Prostate gland (tissue), 2 donors: ENCODE results near the gene GPR137. TPM values are rescaled to one million over a fixed set of nuclear protein-coding genes. Genes with fewer than 3 reads are reported as not detected.

Source experiments
- DNase-seq: peaks from one replicate; pipeline ENCODE4 v3.0.0-alpha.2; 2019; ENCODE audit warnings: low spot score
- H3K27ac ChIP-seq, 2 donors: fragments of 200-600 bp; sonication (generic); 2 replicates each; pipeline ENCODE4 v1.5.1; 2017 to 2019
- H3K27me3 ChIP-seq: fragments of 200-600 bp; sonication (generic); replicated peaks from 2 replicates; pipeline ENCODE4 v1.5.1; 2019; ENCODE audit not compliant: insufficient read depth
- H3K36me3 ChIP-seq, 2 donors: fragments of 200-600 bp; sonication (generic); 1 replicate in 1 of 2; 2 replicates in 1 of 2; pipeline versions ENCODE4 v1.5.1 to v1.8.1; 2017 to 2019
- H3K4me1 ChIP-seq: fragments of 200-600 bp; sonication (generic); replicated peaks from 2 replicates; pipeline ENCODE4 v1.5.1; 2019
- H3K4me3 ChIP-seq, 2 donors: fragments of 200-600 bp; sonication (generic); 2 replicates each; pipeline ENCODE4 v1.5.1; 2017 to 2019
- H3K9me3 ChIP-seq: fragments of 200-600 bp; sonication (generic); 2 replicates; pipeline ENCODE4 v1.5.1; 2017
- POLR2A ChIP-seq: fragments of 450-650 bp; IDR thresholded peaks from one replicate; pipeline ENCODE4 v1.6.1; 2016; ENCODE audit warnings: antibody characterized with exemption, mild to moderate bottlenecking
- POLR2AphosphoS5 ChIP-seq: sonication (generic); formaldehyde crosslinking; IDR thresholded peaks from one replicate; pipeline ENCODE4 v1.6.1; 2017; ENCODE audit warnings: antibody characterized with exemption
- WGBS: methylation state at CpG from one replicate; pipeline ENCODE4 v1.1.5; 2018; 5-methylcytosine and 5-hydroxymethylcytosine counted together
- intact Hi-C: fragments of 100-400 bp; cut with DNase I; formaldehyde crosslinking; loops from one replicate; pipeline ENCODE4 v1.14.2; 2022
- total RNA-seq, 2 donors: library from RNA; depleted of rRNA; stranded (reverse); fragments of >200 nt; gene quantifications; one replicate each; pipeline ENCODE4 v1.1.0, GENCODE V29; 2016
- TF ChIP-seq, protein P1 (sequence below), 4 experiments: fragments of 200-600 bp in 2 of 4; fragments of 450-650 bp in 2 of 4; sonication (generic) in 2 of 4; IDR thresholded peaks; 1 replicate in 3 of 4; 2 replicates in 1 of 4; pipeline ENCODE4 v1.5.1; 2016 to 2019; ENCODE audit warnings: antibody characterized with exemption in 4 of 4, mild to moderate bottlenecking in 2 of 4, moderate library complexity in 2 of 4

GPR137 gene
- total RNA-seq, 2 donors from 2014 or later: 38.8 to 94.9 TPM

- DNase-seq: peak; percentile 58
- intact Hi-C loops: no loop called here
- 44% methylated on average over 17 of the region's 20 CpGs for WGBS
- no peaks in the 10 kb centered on the region for H3K27me3 ChIP-seq
- no peak overlapping the region for H3K4me3 ChIP-seq
- no peaks in the 10 kb centered on the region for H3K36me3 ChIP-seq
- H3K27ac ChIP-seq: no peak overlapping the region
- H3K4me1 ChIP-seq: peaks cover 2% of the 10 kb centered on the region
- TF ChIP-seq POLR2A (no peak), POLR2AphosphoS5 (peak; percentile 14)
- TF ChIP-seq, protein P1, sequence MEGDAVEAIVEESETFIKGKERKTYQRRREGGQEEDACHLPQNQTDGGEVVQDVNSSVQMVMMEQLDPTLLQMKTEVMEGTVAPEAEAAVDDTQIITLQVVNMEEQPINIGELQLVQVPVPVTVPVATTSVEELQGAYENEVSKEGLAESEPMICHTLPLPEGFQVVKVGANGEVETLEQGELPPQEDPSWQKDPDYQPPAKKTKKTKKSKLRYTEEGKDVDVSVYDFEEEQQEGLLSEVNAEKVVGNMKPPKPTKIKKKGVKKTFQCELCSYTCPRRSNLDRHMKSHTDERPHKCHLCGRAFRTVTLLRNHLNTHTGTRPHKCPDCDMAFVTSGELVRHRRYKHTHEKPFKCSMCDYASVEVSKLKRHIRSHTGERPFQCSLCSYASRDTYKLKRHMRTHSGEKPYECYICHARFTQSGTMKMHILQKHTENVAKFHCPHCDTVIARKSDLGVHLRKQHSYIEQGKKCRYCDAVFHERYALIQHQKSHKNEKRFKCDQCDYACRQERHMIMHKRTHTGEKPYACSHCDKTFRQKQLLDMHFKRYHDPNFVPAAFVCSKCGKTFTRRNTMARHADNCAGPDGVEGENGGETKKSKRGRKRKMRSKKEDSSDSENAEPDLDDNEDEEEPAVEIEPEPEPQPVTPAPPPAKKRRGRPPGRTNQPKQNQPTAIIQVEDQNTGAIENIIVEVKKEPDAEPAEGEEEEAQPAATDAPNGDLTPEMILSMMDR (IDR thresholded peaks at IDR 0.05): peak in 2 of 4 experiments; percentile 44 to 75
- H3K9me3 ChIP-seq: no peaks in the 10 kb centered on the region
These were observed 46.1 kb downstream of the GPR137 start for GRCh38 chr11:64331569-64332371.

GRCh38 chr11:64333556-64333955 lies 47.9 kb downstream of the GPR137 start:
- intact Hi-C loops: no loop called here
- Histone ChIP-seq H3K27me3 (no peaks in the 10 kb centered on the region), H3K36me3 (no peaks in the 10 kb centered on the region), H3K27ac (no peak overlapping the region), H3K4me3 (no peak overlapping the region), H3K4me1 (peaks cover 2% of the 10 kb centered on the region), H3K9me3 (no peaks in the 10 kb centered on the region)
- 92% methylated on average over 8 of the region's 8 CpGs for WGBS
- no peak for DNase-seq
- TF ChIP-seq, protein P1 (IDR thresholded peaks at IDR 0.05): no peak
- TF ChIP-seq POLR2A (no peak), POLR2AphosphoS5 (no peak)

- H3K36me3 ChIP-seq: no peaks in the 10 kb centered on the region
- H3K4me3 ChIP-seq: no peak overlapping the region
- TF ChIP-seq, protein P1 (IDR thresholded peaks at IDR 0.05): peak in 1 of 4 experiments; percentile 15
- no peak for TF ChIP-seq POLR2A
- TF ChIP-seq POLR2AphosphoS5: peak; percentile 10
- H3K4me1 ChIP-seq: no peaks in the 10 kb centered on the region
- H3K9me3 ChIP-seq: no peaks in the 10 kb centered on the region
- DNase-seq: no peak
- intact Hi-C loops: no loop called here
- H3K27me3 ChIP-seq: no peaks in the 10 kb centered on the region
- WGBS: 74% methylated on average over 13 of the region's 13 CpGs
- H3K27ac ChIP-seq: no peak overlapping the region
These were observed 49.4 kb downstream of the GPR137 start for GRCh38 chr11:64334764-64335735.

DNA sequence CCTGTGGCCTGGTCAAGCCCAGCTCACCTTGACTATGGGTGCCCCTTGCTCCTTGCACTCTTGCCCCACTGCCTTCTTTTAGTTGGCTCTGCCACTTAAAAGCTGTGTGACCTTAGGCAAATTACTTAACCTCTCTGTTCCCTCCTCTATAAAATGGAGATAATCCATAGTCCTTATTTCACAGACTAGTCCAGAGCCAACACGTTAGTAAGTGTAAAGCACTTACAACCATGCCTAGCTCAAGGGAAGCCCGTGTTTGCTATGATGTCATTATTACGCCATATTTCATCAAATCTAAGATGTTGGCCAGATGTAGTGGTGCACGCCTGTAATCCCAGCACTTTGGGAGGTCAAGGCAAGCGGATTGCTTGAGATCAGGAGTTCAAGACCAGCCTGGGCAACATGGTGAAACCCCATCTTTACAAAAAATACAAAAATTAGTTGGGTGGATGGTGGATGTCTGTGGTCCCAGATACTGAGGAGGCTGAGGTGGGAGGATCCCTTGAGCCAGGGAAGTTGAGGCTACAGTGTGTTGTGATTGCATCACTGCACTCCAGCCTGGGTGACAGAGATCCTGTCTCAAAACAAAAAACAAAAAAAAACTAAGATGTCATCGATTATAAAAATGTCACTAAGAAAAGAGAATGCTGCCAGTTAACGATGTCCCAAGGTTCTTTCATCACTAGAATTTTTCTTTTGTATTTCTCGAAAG lies 52.0 kb downstream of the GPR137 start:
- no peak for DNase-seq
- Histone ChIP-seq H3K4me3 (no peak overlapping the region), H3K36me3 (no peaks in the 10 kb centered on the region), H3K9me3 (no peaks in the 10 kb centered on the region), H3K4me1 (peaks cover 4% of the 10 kb centered on the region), H3K27ac (no peak overlapping the region), H3K27me3 (no peaks in the 10 kb centered on the region)
- WGBS: 58% methylated on average over 8 of the region's 8 CpGs
- TF ChIP-seq, protein P1 (IDR thresholded peaks at IDR 0.05): no peak
- TF ChIP-seq POLR2AphosphoS5 (no peak), POLR2A (no peak)
- intact Hi-C loops: no loop called here
